Activated CD8-positive, alpha-beta T cell treated with anti-CD3 and anti-CD28 coated beads for 36 hours (primary cell): ENCODE measurements around the gene METTL15. TPM values are rescaled to one million over a fixed set of nuclear protein-coding genes. Genes with fewer than 3 reads are reported as not detected.
"Not testable (repeated sequence)": the region's sequence is repeated elsewhere in the genome, so short reads cannot be mapped to it uniquely, and the experiment has no call there.

Experiments used
- ATAC-seq: fragments of 200-7000 bp; cut with Tn5 transposase; one replicate; pipeline ENCODE4 v1.10.0; 2021; ENCODE audit warnings: mild to moderate bottlenecking, moderate library complexity
- CTCF ChIA-PET: fragments of 350-600 bp; sonication (Branson Sonifier 250); formaldehyde crosslinking; loops from one replicate; lab custom pipeline; 2021; ENCODE audit warnings: antibody characterized with exemption; lab: Charles Lee
- POLR2A ChIA-PET: fragments of 350-600 bp; sonication (Branson Sonifier 250); formaldehyde crosslinking; loops from one replicate; lab custom pipeline; 2021; ENCODE audit warnings: antibody characterized with exemption; lab: Charles Lee
- DNase-seq: peaks from one replicate; pipeline ENCODE4 v3.0.0-alpha.2; 2020
- H3K27ac Mint-ChIP-seq: one replicate; pipeline ENCODE4 v1.8.0; 2021; ENCODE audit warnings: mild to moderate bottlenecking, mixed read lengths
- H3K27me3 Mint-ChIP-seq: one replicate; pipeline ENCODE4 v1.8.0; 2021; ENCODE audit warnings: mixed read lengths
- H3K36me3 Mint-ChIP-seq: one replicate; pipeline ENCODE4 v1.8.0; 2021; ENCODE audit warnings: low read depth, mixed read lengths
- H3K4me1 Mint-ChIP-seq: one replicate; pipeline ENCODE4 v1.8.0; 2021; ENCODE audit warnings: low read depth, mixed read lengths
- H3K4me3 Mint-ChIP-seq: one replicate; pipeline ENCODE4 v1.8.0; 2021; ENCODE audit warnings: mild to moderate bottlenecking, moderate library complexity, mixed read lengths
- H3K9me3 Mint-ChIP-seq: one replicate; pipeline ENCODE4 v1.8.0; 2021; ENCODE audit warnings: mixed read lengths
- CTCF ChIP-seq: fragments of 200-600 bp; IDR thresholded peaks from one replicate; pipeline ENCODE4 v1.8.0; 2022; ENCODE audit warnings: antibody characterized with exemption, mild to moderate bottlenecking
- intact Hi-C: fragments of 100-400 bp; cut with micrococcal nuclease; formaldehyde crosslinking; loops from one replicate; pipeline ENCODE4 v1.10.0; 2022
- total RNA-seq, 2 experiments: library from RNA; stranded (reverse); gene quantifications; one replicate each; pipeline ENCODE4 v1.2.3, GENCODE V29; 2021

METTL15 gene
- total RNA-seq, 2 experiments from 2014 or later, result 19.4 to 20.4 TPM

GRCh38 chr11:28269586-28269985, 161.4 kb downstream of the METTL15 start:
- ChIA-PET CTCF (no interaction called here), POLR2A (no interaction called here)
- Mint-ChIP-seq H3K9me3 (peaks cover 16% of the 10 kb centered on the region), H3K4me1 (no peaks in the 10 kb centered on the region), H3K36me3 (peaks cover 30% of the 10 kb centered on the region), H3K27ac (no peak overlapping the region), H3K4me3 (no peak overlapping the region), H3K27me3 (no peaks in the 10 kb centered on the region)
- ATAC-seq (no peak), DNase-seq (no peak)
- intact Hi-C loops, result no loop called here
- TF ChIP-seq CTCF, result no peak

DNA sequence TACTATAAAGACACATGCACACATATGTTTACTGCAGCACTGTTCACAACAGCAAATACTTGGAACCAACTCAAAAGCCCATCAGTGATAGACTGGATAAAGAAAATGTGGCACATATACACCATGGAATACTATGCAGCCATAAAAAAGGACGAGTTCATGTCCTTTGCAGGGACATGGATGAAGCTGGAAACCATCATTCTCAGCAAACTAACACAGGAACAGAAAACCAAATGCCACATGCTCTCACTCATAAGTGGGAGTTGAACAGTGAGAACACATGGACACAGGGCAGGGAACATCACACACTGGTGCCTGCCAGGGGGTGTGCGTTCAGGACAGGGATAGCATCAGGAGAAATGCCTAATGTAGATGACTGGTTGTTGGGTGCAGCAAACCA, 164.1 kb downstream of the METTL15 start:
- H3K27ac Mint-ChIP-seq, H3K4me3 Mint-ChIP-seq, ATAC-seq, CTCF ChIA-PET, H3K27me3 Mint-ChIP-seq, DNase-seq, H3K4me1 Mint-ChIP-seq, POLR2A ChIA-PET, intact Hi-C loops, H3K9me3 Mint-ChIP-seq: not testable (repeated sequence)
- H3K36me3 Mint-ChIP-seq, result peaks cover 13% of the 10 kb centered on the region

GRCh38 chr11:28274216-28274615, 166.0 kb downstream of the METTL15 start:
- H3K27me3 Mint-ChIP-seq, result no peaks in the 10 kb centered on the region
- ChIA-PET POLR2A (no interaction called here), CTCF (no interaction called here)
- H3K9me3 Mint-ChIP-seq, result peaks cover 4% of the 10 kb centered on the region
- H3K27ac Mint-ChIP-seq, result no peak overlapping the region
- intact Hi-C loops, result no loop called here
- ATAC-seq, result no peak
- peaks cover 16% of the 10 kb centered on the region for H3K36me3 Mint-ChIP-seq
- H3K4me1 Mint-ChIP-seq, result no peaks in the 10 kb centered on the region
- DNase-seq, result no peak
- no peak overlapping the region for H3K4me3 Mint-ChIP-seq
- no peak for TF ChIP-seq CTCF

DNA sequence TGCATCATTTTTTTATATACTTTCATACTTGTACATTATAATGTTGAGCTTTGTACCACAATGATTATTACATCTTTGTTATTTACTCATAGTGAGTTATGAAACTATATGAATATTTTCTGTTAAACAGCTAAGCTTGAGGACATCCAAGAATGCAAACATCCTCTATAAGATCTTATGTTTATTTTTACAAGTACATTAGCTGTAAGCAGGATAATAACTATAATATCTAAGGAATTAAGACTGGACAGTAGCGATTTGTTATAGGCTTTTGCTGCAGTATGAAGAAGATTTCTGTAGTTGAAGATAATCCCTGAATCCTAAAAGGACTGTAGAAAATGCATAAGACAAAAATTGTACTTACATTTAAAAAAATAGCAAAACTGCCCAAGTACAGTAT, 176.0 kb downstream of the METTL15 start:
- no peak for ATAC-seq
- POLR2A ChIA-PET, result no interaction called here
- no peak overlapping the region for H3K27ac Mint-ChIP-seq
- no peak overlapping the region for H3K4me3 Mint-ChIP-seq
- CTCF ChIA-PET, result no interaction called here
- intact Hi-C loops, result no loop called here
- no peaks in the 10 kb centered on the region for H3K4me1 Mint-ChIP-seq
- no peak for DNase-seq
- peaks cover 4% of the 10 kb centered on the region for H3K9me3 Mint-ChIP-seq
- no peaks in the 10 kb centered on the region for H3K27me3 Mint-ChIP-seq
- no peak for TF ChIP-seq CTCF
- H3K36me3 Mint-ChIP-seq, result peaks cover 9% of the 10 kb centered on the region

GRCh38 chr11:28289444-28289843, 181.3 kb downstream of the METTL15 start:
- H3K36me3 Mint-ChIP-seq, result peaks cover 28% of the 10 kb centered on the region
- POLR2A ChIA-PET, result no interaction called here
- no peak for TF ChIP-seq CTCF
- no peak for ATAC-seq
- intact Hi-C loops, result no loop called here
- H3K4me3 Mint-ChIP-seq, result no peak overlapping the region
- no peaks in the 10 kb centered on the region for H3K4me1 Mint-ChIP-seq
- no peaks in the 10 kb centered on the region for H3K27me3 Mint-ChIP-seq
- H3K9me3 Mint-ChIP-seq, result no peaks in the 10 kb centered on the region
- H3K27ac Mint-ChIP-seq, result no peak overlapping the region
- DNase-seq, result no peak
- CTCF ChIA-PET, result no interaction called here

GRCh38 chr11:28290995-28291394, 182.8 kb downstream of the METTL15 start:
- ATAC-seq, H3K4me3 Mint-ChIP-seq, POLR2A ChIA-PET, H3K4me1 Mint-ChIP-seq, H3K9me3 Mint-ChIP-seq, DNase-seq, CTCF ChIA-PET, H3K27me3 Mint-ChIP-seq, H3K27ac Mint-ChIP-seq, intact Hi-C loops: not testable (repeated sequence)
- peaks cover 30% of the 10 kb centered on the region for H3K36me3 Mint-ChIP-seq
